ENCODE measurements around the gene CASD1. TPM values are rescaled to one million over a fixed set of nuclear protein-coding genes. Genes with fewer than 3 reads are reported as not detected.

CASD1 gene
- total RNA-seq, 1 experiment from 2014 or later = 14.0 TPM

DNA sequence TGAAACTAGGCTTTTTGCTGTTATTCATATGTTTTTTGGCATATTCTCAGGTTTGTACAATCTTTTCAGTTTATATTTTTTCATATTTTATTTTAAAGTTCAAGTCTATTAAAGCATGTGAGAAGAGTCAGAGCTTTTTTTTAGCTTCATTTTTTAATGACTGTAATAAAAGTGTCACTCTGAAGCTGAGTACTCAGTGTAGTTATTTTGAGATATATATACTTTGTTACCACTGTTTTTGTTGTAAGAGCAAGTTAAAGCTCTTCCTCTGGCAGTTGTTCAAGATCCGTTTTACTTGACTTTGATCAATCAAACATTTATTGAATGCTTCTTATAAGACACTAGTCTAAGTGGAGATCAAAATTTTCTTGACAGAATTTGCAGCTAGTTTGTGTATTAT is 37.5 kb downstream of the CASD1 start:
- Histone ChIP-seq H3K79me2 (ENCODE audit: low read depth) (no peaks in the 10 kb centered on the region), H3K4me3 (no peak overlapping the region), H3K4me1 (replicated peaks; ENCODE audit: insufficient read depth) (no peaks in the 10 kb centered on the region), H4K20me1 (ENCODE audit: insufficient read depth) (no peaks in the 10 kb centered on the region), H3K9me3 (ENCODE audit: insufficient read depth, low read depth) (no peaks in the 10 kb centered on the region), H3K27ac (no peak overlapping the region), H2AFZ (no peak overlapping the region), H3K9me2 (ENCODE audit: insufficient read depth) (no peaks in the 10 kb centered on the region; the same call in 1 of the 2 replicates), H3K27me3 (ENCODE audit: insufficient read depth, low read depth) (no peaks in the 10 kb centered on the region), H3K36me3 (ENCODE audit: low read depth) (no peaks in the 10 kb centered on the region), H3K4me2 (no peak overlapping the region), H3F3A (ENCODE audit: insufficient read depth, low read depth) (no peaks in the 10 kb centered on the region)
- TF ChIP-seq, protein P1, sequence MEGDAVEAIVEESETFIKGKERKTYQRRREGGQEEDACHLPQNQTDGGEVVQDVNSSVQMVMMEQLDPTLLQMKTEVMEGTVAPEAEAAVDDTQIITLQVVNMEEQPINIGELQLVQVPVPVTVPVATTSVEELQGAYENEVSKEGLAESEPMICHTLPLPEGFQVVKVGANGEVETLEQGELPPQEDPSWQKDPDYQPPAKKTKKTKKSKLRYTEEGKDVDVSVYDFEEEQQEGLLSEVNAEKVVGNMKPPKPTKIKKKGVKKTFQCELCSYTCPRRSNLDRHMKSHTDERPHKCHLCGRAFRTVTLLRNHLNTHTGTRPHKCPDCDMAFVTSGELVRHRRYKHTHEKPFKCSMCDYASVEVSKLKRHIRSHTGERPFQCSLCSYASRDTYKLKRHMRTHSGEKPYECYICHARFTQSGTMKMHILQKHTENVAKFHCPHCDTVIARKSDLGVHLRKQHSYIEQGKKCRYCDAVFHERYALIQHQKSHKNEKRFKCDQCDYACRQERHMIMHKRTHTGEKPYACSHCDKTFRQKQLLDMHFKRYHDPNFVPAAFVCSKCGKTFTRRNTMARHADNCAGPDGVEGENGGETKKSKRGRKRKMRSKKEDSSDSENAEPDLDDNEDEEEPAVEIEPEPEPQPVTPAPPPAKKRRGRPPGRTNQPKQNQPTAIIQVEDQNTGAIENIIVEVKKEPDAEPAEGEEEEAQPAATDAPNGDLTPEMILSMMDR (conservative IDR thresholded peaks at IDR 0.05) = no peak
- no peak for TF ChIP-seq EZH2 (IDR thresholded peaks at IDR 0.05; ENCODE audit: low read depth)
- CTCF ChIA-PET = no interaction called here
- intact Hi-C loops (cut with micrococcal nuclease; ENCODE audit: unreplicated experiment) = no loop called here
- BruUV-seq (replicated peaks) = no TSS peak
- DNase-seq = no peak
- POLR2A ChIA-PET (ENCODE audit: unreplicated experiment) = no interaction called here

DNA sequence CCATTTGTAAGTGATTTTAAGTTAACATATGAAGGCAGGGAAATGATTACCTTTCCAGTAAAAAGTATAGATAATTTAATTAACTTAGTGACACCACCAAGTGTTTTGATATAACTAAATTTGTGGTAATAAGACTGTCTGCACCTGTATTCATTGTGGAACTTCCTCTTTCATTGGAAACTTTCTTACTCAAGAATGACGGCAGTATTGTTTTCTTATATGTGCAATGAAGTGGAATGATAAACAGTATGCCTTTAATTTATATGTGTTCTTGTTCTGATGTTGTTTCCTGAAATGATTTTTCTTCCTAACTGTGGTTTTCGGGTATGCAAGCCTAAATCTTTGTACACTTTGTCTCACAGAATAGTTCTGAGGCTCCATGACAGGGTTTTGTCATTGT is 46.4 kb downstream of the CASD1 start:
- no peak for DNase-seq
- Histone ChIP-seq H3K27ac (no peak overlapping the region), H3K27me3 (ENCODE audit: insufficient read depth, low read depth) (no peaks in the 10 kb centered on the region), H3K4me3 (no peak overlapping the region), H4K20me1 (ENCODE audit: insufficient read depth) (no peaks in the 10 kb centered on the region), H2AFZ (no peak overlapping the region), H3K36me3 (ENCODE audit: low read depth) (0 out of 2 replicates have a peak, but pooled peaks cover 5% of the 10 kb centered on the region), H3K4me1 (replicated peaks; ENCODE audit: insufficient read depth) (no peaks in the 10 kb centered on the region), H3K9me2 (ENCODE audit: insufficient read depth) (no peaks in the 10 kb centered on the region), H3F3A (ENCODE audit: insufficient read depth, low read depth) (no peaks in the 10 kb centered on the region), H3K9me3 (ENCODE audit: insufficient read depth, low read depth) (no peaks in the 10 kb centered on the region; the same call in 1 of the 2 replicates), H3K4me2 (no peak overlapping the region), H3K79me2 (ENCODE audit: low read depth) (no peaks in the 10 kb centered on the region)
- ChIA-PET POLR2A (ENCODE audit: unreplicated experiment) (no interaction called here), CTCF (no interaction called here)
- intact Hi-C loops (cut with micrococcal nuclease; ENCODE audit: unreplicated experiment) = no loop called here
- TF ChIP-seq, protein P1 (conservative IDR thresholded peaks at IDR 0.05) = no peak
- TF ChIP-seq EZH2 (IDR thresholded peaks at IDR 0.05; ENCODE audit: low read depth) = no peak
- BruUV-seq (replicated peaks) = no TSS peak

DNA sequence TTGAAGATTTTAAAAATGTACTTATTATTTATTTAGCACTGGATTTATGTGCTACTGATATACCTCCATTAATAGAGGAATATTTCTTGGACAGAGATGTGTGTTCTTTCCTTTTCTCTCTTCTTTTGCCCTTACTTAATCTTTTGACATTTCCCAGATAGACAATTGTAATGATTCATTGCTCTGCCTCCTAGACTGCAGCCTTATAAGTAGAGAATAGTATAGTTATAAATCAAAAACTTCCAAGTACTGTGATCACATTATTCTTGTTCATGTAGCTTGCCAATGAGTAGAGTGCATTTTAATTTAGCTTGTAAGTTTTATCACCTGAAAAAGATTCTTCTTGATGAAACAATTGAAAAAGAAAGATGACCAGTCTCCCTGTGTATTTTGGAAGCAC is 47.6 kb downstream of the CASD1 start:
- H2AFZ ChIP-seq = no peak overlapping the region
- H3K27me3 ChIP-seq (ENCODE audit: insufficient read depth, low read depth) = no peaks in the 10 kb centered on the region
- no peaks in the 10 kb centered on the region for H3K79me2 ChIP-seq (ENCODE audit: low read depth)
- no peaks in the 10 kb centered on the region for H4K20me1 ChIP-seq (ENCODE audit: insufficient read depth)
- no peak overlapping the region for H3K4me3 ChIP-seq
- intact Hi-C loops (cut with micrococcal nuclease; ENCODE audit: unreplicated experiment) = no loop called here
- H3K9me2 ChIP-seq (ENCODE audit: insufficient read depth) = no peaks in the 10 kb centered on the region
- no peak for DNase-seq
- CTCF ChIA-PET = interaction anchor here (0.6 kb wide), 1 partner anchor 684 kb away, joined by 3 read pairs; no protein-coding TSS in a partner anchor
- BruUV-seq (replicated peaks) = no TSS peak
- no peaks in the 10 kb centered on the region for H3F3A ChIP-seq (ENCODE audit: insufficient read depth, low read depth)
- H3K9me3 ChIP-seq (ENCODE audit: insufficient read depth, low read depth) = no peaks in the 10 kb centered on the region; the same call in 1 of the 2 replicates
- 0 out of 2 replicates have a peak, but pooled peaks cover 5% of the 10 kb centered on the region for H3K36me3 ChIP-seq (ENCODE audit: low read depth)
- TF ChIP-seq EZH2 (IDR thresholded peaks at IDR 0.05; ENCODE audit: low read depth) = no peak
- TF ChIP-seq, protein P1 (conservative IDR thresholded peaks at IDR 0.05) = no peak
- H3K4me1 ChIP-seq (replicated peaks; ENCODE audit: insufficient read depth) = no peaks in the 10 kb centered on the region
- H3K27ac ChIP-seq = no peak overlapping the region
- POLR2A ChIA-PET (ENCODE audit: unreplicated experiment) = no interaction called here
- H3K4me2 ChIP-seq = no peak overlapping the region

Measured in PC-9 (cell line).